ENCODE results near the gene MAP3K3. TPM values are rescaled to one million over a fixed set of nuclear protein-coding genes. Genes with fewer than 3 reads are reported as not detected.

MAP3K3 gene
- total RNA-seq, 1 donor from 2014 or later: 25.1 TPM

Small RNA genes within 50 kb of the gene (small RNA-seq; reads per million reads assigned to genes)
- gene RNU6-288P: not detected

Other genes with a start within 250 kb of the MAP3K3 start
- 4.2 TPM for gene CYB561, start 176.1 kb upstream of the MAP3K3 start, total RNA-seq
- 7.8 TPM for gene ACE, start 145.4 kb upstream of the MAP3K3 start, total RNA-seq
- not detected for gene KCNH6, start 99.1 kb upstream of the MAP3K3 start, total RNA-seq
- 13.6 TPM for gene DCAF7, start 71.9 kb upstream of the MAP3K3 start, total RNA-seq
- 14.6 TPM for gene TACO1, start 21.5 kb upstream of the MAP3K3 start, total RNA-seq
- 3.7 TPM for gene LIMD2, start 77.7 kb downstream of the MAP3K3 start, total RNA-seq
- 13.6 TPM for gene STRADA, start 119.4 kb downstream of the MAP3K3 start, total RNA-seq
- 43.8 TPM for gene CCDC47, start 151.2 kb downstream of the MAP3K3 start, total RNA-seq
- 69.9 TPM for gene DDX42, start 151.8 kb downstream of the MAP3K3 start, total RNA-seq
- gene PSMC5, start 205.0 kb downstream of the MAP3K3 start, total RNA-seq: 41.2 TPM
- gene FTSJ3, start 205.2 kb downstream of the MAP3K3 start, total RNA-seq: 62.6 TPM
- 44.4 TPM for gene SMARCD2, start 220.3 kb downstream of the MAP3K3 start, total RNA-seq